Measurements from ENCODE around the gene PAK6.
A peak's percentile ranks its signal among the peaks of the same experiment; 100 is the strongest.

Gene PAK6

DNA sequence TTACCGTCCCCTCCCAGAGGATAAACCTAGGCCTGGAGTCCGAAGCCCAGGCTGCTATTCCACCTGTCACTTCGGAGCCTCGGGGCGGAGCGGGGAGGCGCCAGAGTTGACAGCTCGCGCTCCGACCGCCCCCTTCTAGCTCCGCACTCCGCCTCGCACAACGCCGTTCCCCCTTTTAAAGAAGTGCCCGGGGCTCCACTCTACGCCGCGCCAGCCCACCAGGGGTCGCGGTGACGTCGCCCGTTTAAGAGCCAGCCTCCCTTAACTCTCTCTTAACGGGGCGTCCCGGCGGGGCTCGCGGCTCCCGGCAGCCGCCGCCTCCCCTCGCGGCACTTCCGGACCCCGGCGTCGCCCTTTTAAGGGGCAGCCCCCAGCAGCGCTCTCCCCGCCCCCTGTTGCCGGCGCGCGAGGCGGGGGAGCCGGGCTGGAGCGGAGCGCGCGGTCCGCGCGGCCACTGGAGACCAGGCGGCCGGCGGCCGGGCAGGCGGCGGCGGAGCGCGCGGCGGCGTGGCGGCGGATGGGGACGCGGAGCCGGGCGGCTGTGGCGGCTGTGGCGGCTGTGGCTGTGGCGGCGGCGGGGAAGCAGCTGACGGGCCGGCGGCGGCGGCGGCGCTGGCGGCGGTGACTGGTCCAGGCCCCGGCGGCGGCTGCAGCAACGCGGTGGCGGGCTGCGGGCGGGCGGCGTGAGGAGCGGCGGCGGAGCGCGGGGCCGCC lies 84.5 kb downstream of the PAK6 start, which contains the start of gene INAFM2:
Gene INAFM2, plus strand, starts transcription at position 454 of the 714 bp plus-strand sequence. CDS start 364 bp downstream, outside the sequence.
- CTCF ChIA-PET: interaction anchor here (0.8 to 24.3 kb wide), 16 partner anchors 9 to 276 kb away, joined by 3 to 500 read pairs (median 6); partner anchors contain the start of genes ANKRD63, CCDC9B, DISP2 and KNSTRN
- POLR2A ChIA-PET: interaction anchor here (0.6 to 1.5 kb wide), 7 partner anchors 11 to 742 kb away, joined by 3 to 13 read pairs (median 4); partner anchors contain the start of genes IVD and THBS1
- peak within 1 kb of the TSS; percentile 73 for H3K4me3 ChIP-seq (ENCODE audit: low read depth, low read length)
- no peak for DNase-seq (ENCODE audit: low read depth, low spot score)
- TF ChIP-seq, protein P1, sequence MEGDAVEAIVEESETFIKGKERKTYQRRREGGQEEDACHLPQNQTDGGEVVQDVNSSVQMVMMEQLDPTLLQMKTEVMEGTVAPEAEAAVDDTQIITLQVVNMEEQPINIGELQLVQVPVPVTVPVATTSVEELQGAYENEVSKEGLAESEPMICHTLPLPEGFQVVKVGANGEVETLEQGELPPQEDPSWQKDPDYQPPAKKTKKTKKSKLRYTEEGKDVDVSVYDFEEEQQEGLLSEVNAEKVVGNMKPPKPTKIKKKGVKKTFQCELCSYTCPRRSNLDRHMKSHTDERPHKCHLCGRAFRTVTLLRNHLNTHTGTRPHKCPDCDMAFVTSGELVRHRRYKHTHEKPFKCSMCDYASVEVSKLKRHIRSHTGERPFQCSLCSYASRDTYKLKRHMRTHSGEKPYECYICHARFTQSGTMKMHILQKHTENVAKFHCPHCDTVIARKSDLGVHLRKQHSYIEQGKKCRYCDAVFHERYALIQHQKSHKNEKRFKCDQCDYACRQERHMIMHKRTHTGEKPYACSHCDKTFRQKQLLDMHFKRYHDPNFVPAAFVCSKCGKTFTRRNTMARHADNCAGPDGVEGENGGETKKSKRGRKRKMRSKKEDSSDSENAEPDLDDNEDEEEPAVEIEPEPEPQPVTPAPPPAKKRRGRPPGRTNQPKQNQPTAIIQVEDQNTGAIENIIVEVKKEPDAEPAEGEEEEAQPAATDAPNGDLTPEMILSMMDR (IDR thresholded peaks at IDR 0.05; ENCODE audit: insufficient read depth, low read length, missing control alignments): peak; percentile 70

DNA sequence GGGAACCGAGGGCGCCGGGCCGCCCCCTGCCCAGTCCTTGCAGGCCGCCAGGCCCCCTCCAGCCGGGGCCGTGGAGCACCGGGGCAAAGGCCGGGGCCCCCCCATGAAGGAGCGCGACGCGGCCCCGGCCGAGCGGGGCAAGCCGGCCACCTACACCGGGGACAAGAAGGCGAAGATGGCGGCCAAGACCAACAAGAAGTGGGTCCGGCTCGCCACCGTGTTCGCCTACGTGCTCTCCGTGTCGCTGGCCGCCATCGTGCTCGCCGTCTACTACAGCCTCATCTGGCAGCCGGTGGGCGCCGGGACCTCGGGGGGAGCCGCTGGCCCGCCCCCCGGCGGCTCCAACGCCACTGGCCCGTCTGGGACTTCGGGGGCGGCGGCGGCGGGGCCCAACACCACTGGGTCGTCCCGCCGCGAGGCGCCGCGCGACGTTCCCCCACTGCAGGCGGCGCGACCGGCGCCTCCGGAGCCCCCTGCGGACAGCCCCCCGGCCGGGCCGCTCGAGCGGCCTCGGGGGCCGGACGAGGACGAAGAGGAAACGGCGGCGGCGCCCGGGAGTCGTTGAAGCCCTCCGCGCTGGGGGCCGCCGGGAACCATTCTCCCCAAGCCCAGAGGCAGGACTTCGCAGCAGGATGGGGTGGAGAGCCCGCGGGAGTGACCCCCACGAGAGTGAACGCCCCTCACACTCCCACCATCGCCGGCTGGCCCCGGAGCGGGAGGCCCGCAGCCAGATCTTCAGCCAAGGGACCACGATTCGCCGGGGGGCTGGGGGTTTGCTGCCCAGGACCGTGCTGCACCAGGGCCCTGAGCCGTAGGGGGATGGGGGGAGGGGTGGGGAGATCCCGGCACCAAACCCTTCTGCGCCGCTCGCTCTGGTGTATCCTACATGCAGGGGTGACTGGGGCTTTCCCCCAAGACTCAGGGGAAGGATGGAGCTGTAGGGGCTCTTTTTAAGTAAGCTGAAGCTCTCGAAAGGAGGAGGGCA lies 85.4 kb downstream of the PAK6 start:
- POLR2A ChIA-PET: interaction anchor here (1.0 kb wide), 1 partner anchor 19 kb away, joined by 4 read pairs; no protein-coding TSS in a partner anchor
- TF ChIP-seq, protein P1 (IDR thresholded peaks at IDR 0.05; ENCODE audit: insufficient read depth, low read length, missing control alignments): no peak
- CTCF ChIA-PET: interaction anchor here (1.3 to 24.3 kb wide), 10 partner anchors 10 to 107 kb away, joined by 4 to 500 read pairs (median 106); partner anchors contain the start of genes CCDC9B, INAFM2 and PLCB2
- DNase-seq (ENCODE audit: low read depth, low spot score): no peak
- peak overlapping the region; percentile 73 for H3K4me3 ChIP-seq (ENCODE audit: low read depth, low read length)

DNA sequence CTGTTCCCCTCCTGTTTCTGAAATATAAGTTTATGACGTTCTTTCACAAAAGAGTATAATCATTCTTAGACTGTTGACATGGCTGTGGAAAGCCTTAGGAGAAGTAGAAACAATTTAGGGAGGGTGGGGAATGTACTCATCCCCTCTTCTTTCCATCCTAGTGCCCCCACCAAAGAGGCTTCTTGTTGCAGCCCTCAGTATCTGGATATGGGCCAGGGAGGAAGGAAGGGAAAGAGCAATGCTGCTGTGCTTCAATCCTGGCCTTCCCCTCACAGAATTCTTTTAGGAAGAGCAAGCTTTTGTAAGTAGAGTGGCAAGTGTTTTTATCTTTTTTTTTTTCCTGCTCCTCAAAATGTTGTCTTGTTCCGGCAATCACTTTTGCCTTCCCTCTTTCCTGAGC lies 86.3 kb downstream of the PAK6 start:
- ChIA-PET POLR2A (interaction anchor here (1.0 kb wide), 2 partner anchors 9 to 18 kb away, joined by 4 read pairs; no protein-coding TSS in a partner anchor), CTCF (interaction anchor here (1.1 to 21.8 kb wide), 8 partner anchors 11 to 108 kb away, joined by 4 to 385 read pairs (median 16); partner anchors contain the start of genes CCDC9B, INAFM2 and PLCB2)
- H3K4me3 ChIP-seq (ENCODE audit: low read depth, low read length): peak overlapping the region; percentile 73
- TF ChIP-seq, protein P1 (IDR thresholded peaks at IDR 0.05; ENCODE audit: insufficient read depth, low read length, missing control alignments): no peak
- DNase-seq (ENCODE audit: low read depth, low spot score): no peak

DNA sequence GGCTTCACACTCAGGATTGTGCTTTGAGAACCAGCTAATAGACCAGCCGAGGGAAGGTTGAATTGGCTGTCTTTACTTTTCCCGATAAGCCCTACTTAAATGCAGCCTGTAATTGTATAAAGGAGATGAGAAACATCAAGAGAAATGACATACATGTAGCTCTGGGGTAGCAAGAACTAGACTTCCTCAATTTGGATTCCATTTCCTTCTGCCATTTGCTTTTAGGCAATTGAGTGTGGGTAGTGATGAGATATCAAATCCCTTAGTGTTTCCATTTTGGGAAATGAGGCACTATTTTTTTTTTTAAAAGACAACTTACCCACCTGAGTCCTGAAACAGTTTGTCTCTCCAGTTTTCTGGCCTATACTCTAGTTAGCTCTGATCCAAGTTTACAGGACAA lies 86.8 kb downstream of the PAK6 start:
- H3K4me3 ChIP-seq (ENCODE audit: low read depth, low read length): peak overlapping the region; percentile 73
- POLR2A ChIA-PET: interaction anchor here (1.0 to 6.8 kb wide), 2 partner anchors 8 to 14 kb away, joined by 4 to 81 read pairs; partner anchors contain the start of gene CCDC9B
- DNase-seq (ENCODE audit: low read depth, low spot score): no peak
- CTCF ChIA-PET: interaction anchor here (1.1 to 21.8 kb wide), 8 partner anchors 11 to 108 kb away, joined by 4 to 385 read pairs (median 16); partner anchors contain the start of genes CCDC9B, INAFM2 and PLCB2
- TF ChIP-seq, protein P1 (IDR thresholded peaks at IDR 0.05; ENCODE audit: insufficient read depth, low read length, missing control alignments): no peak

Measured in AG04449 (cell line).